NCI-H748 (cell line): Measurements from ENCODE around the gene C2orf92.
A peak's percentile ranks its signal among the peaks of the same experiment; 100 is the strongest.
"Not testable (repeated sequence)": the region's sequence is repeated elsewhere in the genome, so short reads cannot be mapped to it uniquely, and the experiment has no call there.

ENCODE experiments used
- DNase-seq: peaks from one replicate; lab custom pipeline; 2025; ENCODE audit not compliant: unreplicated experiment; lab: John Stamatoyannopoulos, UW

C2orf92 gene

GRCh38 chr2:97688062-97688827 lies 18.7 kb downstream of the C2orf92 start:
- no peak for DNase-seq

- no peak for DNase-seq
Observed at GRCh38 chr2:97691166-97691565, 21.7 kb downstream of the C2orf92 start.

- DNase-seq: no peak
Observed at GRCh38 chr2:97693476-97693875, 24.0 kb downstream of the C2orf92 start.

- DNase-seq: no peak
Observed at GRCh38 chr2:97695744-97696143, 26.2 kb downstream of the C2orf92 start.

GRCh38 chr2:97697252-97698235 lies 28.0 kb downstream of the C2orf92 start:
- DNase-seq: peak; percentile 77

GRCh38 chr2:97698530-97698929 lies 29.0 kb downstream of the C2orf92 start:
- no peak for DNase-seq

GRCh38 chr2:97699765-97700444 lies 30.4 kb downstream of the C2orf92 start:
- peak; percentile 55 for DNase-seq

GRCh38 chr2:97701186-97701585 lies 31.7 kb downstream of the C2orf92 start:
- DNase-seq: no peak

GRCh38 chr2:97701851-97702465 lies 32.4 kb downstream of the C2orf92 start:
- no peak for DNase-seq

GRCh38 chr2:97702731-97703470 lies 33.4 kb downstream of the C2orf92 start:
- DNase-seq: no peak

GRCh38 chr2:97703741-97704140 lies 34.2 kb downstream of the C2orf92 start:
- DNase-seq: no peak

GRCh38 chr2:97704989-97705388 lies 35.5 kb downstream of the C2orf92 start:
- DNase-seq: no peak

GRCh38 chr2:97706112-97706511 lies 36.6 kb downstream of the C2orf92 start:
- DNase-seq: no peak

- DNase-seq: no peak
Observed at GRCh38 chr2:97706708-97707345, 37.3 kb downstream of the C2orf92 start.

GRCh38 chr2:97707362-97708047 lies 38.0 kb downstream of the C2orf92 start:
- no peak for DNase-seq

GRCh38 chr2:97708048-97708380 lies 38.5 kb downstream of the C2orf92 start:
- DNase-seq: no peak

GRCh38 chr2:97708608-97709007 lies 39.1 kb downstream of the C2orf92 start:
- no peak for DNase-seq

GRCh38 chr2:97711394-97711711 lies 41.8 kb downstream of the C2orf92 start:
- DNase-seq: no peak

GRCh38 chr2:97712175-97712574 lies 42.7 kb downstream of the C2orf92 start:
- not testable (repeated sequence) for DNase-seq
